Left ventricle myocardium inferior (tissue), 1 donor: Measurements from ENCODE around the gene NES. TPM values are rescaled to one million over a fixed set of nuclear protein-coding genes. Genes with fewer than 3 reads are reported as not detected.

Experiments
- DNase-seq: peaks from one replicate; pipeline ENCODE4 v3.0.0-alpha.2; 2020
- H3K27ac ChIP-seq: fragments of 200-600 bp; replicated peaks from 2 replicates; pipeline ENCODE4 v1.8.0; 2021
- H3K27me3 ChIP-seq: fragments of 200-600 bp; 2 replicates; pipeline ENCODE4 v1.8.0; 2021; ENCODE audit warnings: low read depth
- H3K36me3 ChIP-seq: fragments of 200-600 bp; 2 replicates; pipeline ENCODE4 v1.8.0; 2021
- H3K4me1 ChIP-seq: fragments of 200-600 bp; 2 replicates; pipeline ENCODE4 v1.8.0; 2021
- H3K4me3 ChIP-seq: fragments of 200-600 bp; 2 replicates; pipeline ENCODE4 v1.8.0; 2021; ENCODE audit warnings: mild to moderate bottlenecking, moderate library complexity
- H3K9me3 ChIP-seq: fragments of 200-600 bp; replicated peaks from 2 replicates; pipeline ENCODE4 v1.8.0; 2021
- intact Hi-C: fragments of 100-400 bp; cut with micrococcal nuclease; formaldehyde crosslinking; loops from one replicate; pipeline ENCODE4 v1.11.0; 2022
- total RNA-seq: library from RNA; stranded (reverse); fragmentation: NEBNext Ultra II Directional; extraction: Animal tissue kit (Norgen Biotek cat#: 25700); gene quantifications from one replicate; pipeline ENCODE4 v1.2.1, GENCODE V29; 2021
- TF ChIP-seq, protein P1 (sequence below): fragments of 200-600 bp; IDR thresholded peaks from 2 replicates; pipeline ENCODE4 v1.8.0; 2021; ENCODE audit warnings: antibody characterized with exemption, mild to moderate bottlenecking, borderline replicate concordance
- donor health status: DM: no; HTN: yes; CAD: no; lungs with severe emphysema.

The NES gene
- total RNA-seq, 1 donor from 2014 or later, result 164 TPM

GRCh38 chr1:156691191-156691590 lies 14.0 kb upstream of the NES start:
- H3K27ac ChIP-seq, result no peak overlapping the region
- H3K36me3 ChIP-seq, result no peaks in the 10 kb centered on the region
- intact Hi-C loops, result no loop called here
- DNase-seq, result no peak
- no peaks in the 10 kb centered on the region for H3K9me3 ChIP-seq
- H3K4me1 ChIP-seq, result peaks cover 19% of the 10 kb centered on the region
- no peak overlapping the region for H3K4me3 ChIP-seq
- TF ChIP-seq, protein P1, sequence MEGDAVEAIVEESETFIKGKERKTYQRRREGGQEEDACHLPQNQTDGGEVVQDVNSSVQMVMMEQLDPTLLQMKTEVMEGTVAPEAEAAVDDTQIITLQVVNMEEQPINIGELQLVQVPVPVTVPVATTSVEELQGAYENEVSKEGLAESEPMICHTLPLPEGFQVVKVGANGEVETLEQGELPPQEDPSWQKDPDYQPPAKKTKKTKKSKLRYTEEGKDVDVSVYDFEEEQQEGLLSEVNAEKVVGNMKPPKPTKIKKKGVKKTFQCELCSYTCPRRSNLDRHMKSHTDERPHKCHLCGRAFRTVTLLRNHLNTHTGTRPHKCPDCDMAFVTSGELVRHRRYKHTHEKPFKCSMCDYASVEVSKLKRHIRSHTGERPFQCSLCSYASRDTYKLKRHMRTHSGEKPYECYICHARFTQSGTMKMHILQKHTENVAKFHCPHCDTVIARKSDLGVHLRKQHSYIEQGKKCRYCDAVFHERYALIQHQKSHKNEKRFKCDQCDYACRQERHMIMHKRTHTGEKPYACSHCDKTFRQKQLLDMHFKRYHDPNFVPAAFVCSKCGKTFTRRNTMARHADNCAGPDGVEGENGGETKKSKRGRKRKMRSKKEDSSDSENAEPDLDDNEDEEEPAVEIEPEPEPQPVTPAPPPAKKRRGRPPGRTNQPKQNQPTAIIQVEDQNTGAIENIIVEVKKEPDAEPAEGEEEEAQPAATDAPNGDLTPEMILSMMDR, result no peak
- peaks cover 95% of the 10 kb centered on the region for H3K27me3 ChIP-seq

DNA sequence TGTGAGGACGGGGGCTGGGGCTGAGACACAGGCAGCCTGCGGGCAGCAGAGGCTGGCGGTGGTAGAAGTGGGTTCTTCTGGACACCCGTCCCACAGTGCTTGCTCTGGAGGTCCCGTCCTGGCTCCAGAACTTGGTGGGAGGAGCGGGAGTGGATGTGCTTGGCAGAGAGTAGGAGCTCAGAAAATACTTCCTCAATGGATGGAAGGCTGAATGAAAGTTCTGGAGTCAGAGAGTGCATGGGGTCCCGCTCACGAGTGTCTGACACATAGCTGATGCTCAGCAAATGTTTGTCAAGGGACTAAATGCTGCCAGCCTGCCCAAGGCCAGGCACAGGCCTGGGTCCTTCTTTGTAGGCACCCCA lies 13.4 kb upstream of the NES start:
- no peaks in the 10 kb centered on the region for H3K9me3 ChIP-seq
- H3K4me1 ChIP-seq, result peaks cover 19% of the 10 kb centered on the region
- peaks cover 96% of the 10 kb centered on the region for H3K27me3 ChIP-seq
- no peaks in the 10 kb centered on the region for H3K36me3 ChIP-seq
- DNase-seq, result no peak
- intact Hi-C loops, result no loop called here
- H3K27ac ChIP-seq, result no peak overlapping the region
- no peak overlapping the region for H3K4me3 ChIP-seq
- TF ChIP-seq, protein P1, result no peak

- Histone ChIP-seq H3K27me3 (peaks cover 98% of the 10 kb centered on the region), H3K27ac (no peak overlapping the region)
- DNase-seq, result no peak
Measured at GRCh38 chr1:156689953-156690674, 12.9 kb upstream of the NES start.

DNA sequence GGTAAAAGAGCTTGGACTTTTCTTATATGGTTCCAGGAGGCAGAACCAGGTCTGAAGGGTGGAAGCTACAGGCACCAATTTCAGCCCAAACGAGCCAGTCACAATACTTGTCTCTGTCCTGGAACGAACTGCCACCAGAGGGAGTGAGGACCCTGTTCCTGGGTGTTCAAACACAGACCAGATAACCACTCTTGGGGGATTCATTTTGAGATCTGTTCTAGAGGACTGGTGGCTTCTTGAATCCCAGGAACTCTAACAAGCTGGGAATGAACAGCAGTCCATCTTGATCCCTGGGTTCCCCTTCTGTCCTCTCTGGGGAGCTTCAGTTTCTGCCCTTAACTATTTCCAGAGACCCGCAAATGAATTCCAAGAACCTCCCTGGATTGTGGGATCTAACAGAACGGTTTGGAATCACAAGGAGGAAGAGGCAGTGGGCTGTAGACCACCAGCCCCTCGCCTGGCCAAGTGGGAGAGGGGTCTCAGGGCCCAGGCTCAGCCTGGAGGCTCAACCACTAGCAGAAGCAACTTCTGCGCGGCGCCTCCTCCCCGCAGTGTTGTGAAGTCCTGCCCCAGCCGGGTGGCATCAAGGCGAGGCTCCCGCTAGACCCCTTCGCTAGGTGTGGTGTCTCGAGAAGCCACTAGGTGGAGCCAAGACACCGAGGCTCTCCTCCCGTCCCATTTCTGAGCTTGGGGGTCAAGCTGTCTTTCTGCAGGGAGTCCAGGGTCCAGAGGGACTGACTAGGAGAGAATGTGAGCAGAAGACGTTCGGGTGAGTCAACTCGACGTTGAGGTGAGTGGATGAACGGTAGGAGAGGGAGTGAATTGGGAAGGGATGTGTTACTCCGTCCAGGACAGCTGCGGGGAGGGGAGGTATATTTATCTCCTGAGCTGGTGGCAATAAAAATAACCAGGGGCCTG lies 12.1 kb upstream of the NES start:
- Histone ChIP-seq H3K36me3 (no peaks in the 10 kb centered on the region), H3K27me3 (peaks cover 98% of the 10 kb centered on the region), H3K4me3 (no peak overlapping the region), H3K4me1 (peaks cover 19% of the 10 kb centered on the region), H3K9me3 (no peaks in the 10 kb centered on the region), H3K27ac (no peak overlapping the region)
- TF ChIP-seq, protein P1, result peak; percentile 93
- intact Hi-C loops, result loop anchor here (2.0 kb wide), 1 partner anchor 36 kb away; no protein-coding TSS in a partner anchor
- DNase-seq, result peak; percentile 69

More at GRCh38 chr1:156689953-156690674, 12.9 kb upstream of the NES start:
- Histone ChIP-seq H3K4me1 (peaks cover 19% of the 10 kb centered on the region), H3K9me3 (no peaks in the 10 kb centered on the region), H3K4me3 (no peak overlapping the region), H3K36me3 (no peaks in the 10 kb centered on the region)
- TF ChIP-seq, protein P1, result no peak
- intact Hi-C loops, result loop anchor here (2.0 kb wide), 1 partner anchor 35 kb away; no protein-coding TSS in a partner anchor

GRCh38 chr1:156684227-156684782 lies 7.1 kb upstream of the NES start:
- no peak overlapping the region for H3K4me3 ChIP-seq
- intact Hi-C loops, result no loop called here

More at GRCh38 chr1:156684227-156684782, 7.1 kb upstream of the NES start:
- no peaks in the 10 kb centered on the region for H3K36me3 ChIP-seq
- no peak for DNase-seq
- no peaks in the 10 kb centered on the region for H3K9me3 ChIP-seq
- peaks cover 73% of the 10 kb centered on the region for H3K27me3 ChIP-seq
- TF ChIP-seq, protein P1, result no peak
- no peak overlapping the region for H3K27ac ChIP-seq
- peaks cover 2% of the 10 kb centered on the region for H3K4me1 ChIP-seq
